HCT116 (cell line): ENCODE results near the gene KAZN. TPM values are rescaled to one million over a fixed set of nuclear protein-coding genes. Genes with fewer than 3 reads are reported as not detected.

Experiments
- ATAC-seq: fragments of 200-7000 bp; cut with Tn5 transposase; 2 replicates; pipeline ENCODE4 v1.9.1; 2020; ENCODE audit warnings: mild to moderate bottlenecking, moderate library complexity
- BruUV-seq: library from RNA; stranded (reverse); fragments of 400-500 nt; replicated peaks from 2 replicates; lab custom pipeline; 2021; lab: Mats Ljungman, UMichigan
- CTCF ChIA-PET: fragments of 300-600 bp; sonication (Branson Sonifier 250); formaldehyde crosslinking; loops from one replicate; lab custom pipeline; 2021; ENCODE audit warnings: antibody characterized with exemption; lab: Charles Lee
- POLR2A ChIA-PET: fragments of 300-600, 350-600 bp; sonication (Branson Sonifier 250); formaldehyde crosslinking; loops from one replicate; lab custom pipeline; 2021; ENCODE audit warnings: antibody characterized with exemption; lab: Charles Lee
- RAD21 ChIA-PET, 2 experiments: fragments of 300-600 bp; sonication (Branson Sonifier 250); formaldehyde crosslinking; loops; one replicate each; lab custom pipeline; 2023; ENCODE audit warnings: low total read pairs in 2 of 2; ENCODE audit not compliant: uncharacterized antibody in 2 of 2, unreplicated experiment in 2 of 2, low non-redundant PET in 1 of 2; lab: Charles Lee
- DNase-seq: peaks from one replicate; pipeline ENCODE4 v3.0.0-alpha.2; 2010; ENCODE audit warnings: low read depth, low spot score
- H2AFZ ChIP-seq: fragments of 200-600 bp; shearing (Covaris generic), sonication (generic); 2 replicates; pipeline ENCODE4 v1.6.1; 2017; ENCODE audit warnings: low read depth, mixed run types, mixed read lengths, antibody characterized with exemption, low read length; ENCODE audit not compliant: poor library complexity, severe bottlenecking
- H3K27ac ChIP-seq: 2 replicates; pipeline ENCODE4 v1.5.1; 2012; ENCODE audit warnings: low read depth, low read length
- H3K27me3 ChIP-seq: fragments of 200-600 bp; sonication (generic); 2 replicates; pipeline ENCODE4 v1.6.1; 2016; ENCODE audit warnings: mixed run types, low read length, mixed read lengths; ENCODE audit not compliant: insufficient read depth
- H3K36me3 ChIP-seq, 2 experiments: fragments of 200-500 bp in 1 of 2; fragments of 200-600 bp in 1 of 2; sonication (Bioruptor generic) in 1 of 2; sonication (generic) in 1 of 2; 2 replicates each; pipeline versions ENCODE4 v1.5.1 to v1.6.1; 2014 to 2016; ENCODE audit warnings: low read length in 2 of 2, inconsistent platforms in 1 of 2, mixed read lengths in 1 of 2, mixed run types in 1 of 2; ENCODE audit not compliant: insufficient read depth in 2 of 2, control insufficient read depth in 1 of 2
- H3K4me1 ChIP-seq, 2 experiments: fragments of 200-600 bp in 1 of 2; sonication (generic) in 1 of 2; 2 replicates each; pipeline versions ENCODE4 v1.5.1 to v1.6.1; 2012 to 2017; ENCODE audit warnings: low read length in 2 of 2, inconsistent platforms in 1 of 2, mild to moderate bottlenecking in 1 of 2, mixed read lengths in 1 of 2, mixed run types in 1 of 2, moderate library complexity in 1 of 2; ENCODE audit not compliant: insufficient read depth in 2 of 2, control insufficient read depth in 1 of 2
- H3K4me2 ChIP-seq: fragments of 200-600 bp; sonication (generic); 2 replicates; pipeline ENCODE4 v1.6.1; 2017; ENCODE audit warnings: mixed run types, low read length, mixed read lengths
- H3K4me3 ChIP-seq, 2 experiments: fragments of 200-600 bp in 1 of 2; sonication (generic) in 1 of 2; replicated peaks in 1 of 2; 2 replicates each; pipeline ENCODE4 v1.5.1; 2011 to 2016; ENCODE audit warnings: low read length in 2 of 2, control low read depth in 1 of 2, low read depth in 1 of 2, mild to moderate bottlenecking in 1 of 2, mixed read lengths in 1 of 2, mixed run types in 1 of 2
- H3K79me2 ChIP-seq: fragments of 200-600 bp; sonication (generic); 2 replicates; pipeline ENCODE4 v1.6.1; 2017; ENCODE audit warnings: mild to moderate bottlenecking, mixed run types, low read length, moderate library complexity, mixed read lengths; ENCODE audit not compliant: insufficient read depth
- H3K9ac ChIP-seq: fragments of 200-600 bp; sonication (generic); 2 replicates; pipeline ENCODE4 v1.6.1; 2016; ENCODE audit warnings: low read length, mixed read lengths
- H3K9me2 ChIP-seq: fragments of 200-600 bp; sonication (generic), shearing (Covaris generic); 2 replicates; pipeline ENCODE4 v1.6.1; 2017; ENCODE audit warnings: mixed run types, mild to moderate bottlenecking, moderate library complexity; ENCODE audit not compliant: insufficient read depth
- H3K9me3 ChIP-seq, 2 experiments: fragments of 200-500 bp in 1 of 2; fragments of 200-600 bp in 1 of 2; sonication (Bioruptor generic) in 1 of 2; sonication (generic) in 1 of 2; 2 replicates each; pipeline ENCODE4 v1.6.1; 2014 to 2017; ENCODE audit warnings: low read length in 2 of 2, mixed read lengths in 2 of 2, inconsistent platforms in 1 of 2, low read depth in 1 of 2, mild to moderate bottlenecking in 1 of 2, mixed run types in 1 of 2, moderate library complexity in 1 of 2; ENCODE audit not compliant: control insufficient read depth in 1 of 2, insufficient read depth in 1 of 2
- H4K20me1 ChIP-seq: fragments of 200-600 bp; sonication (generic), shearing (Covaris generic); 2 replicates; pipeline ENCODE4 v1.6.1; 2017; ENCODE audit warnings: mixed run types, mild to moderate bottlenecking, moderate library complexity; ENCODE audit not compliant: insufficient read depth
- ATF3 ChIP-seq: IDR thresholded peaks from 2 replicates; pipeline ENCODE4 v1.6.1; 2012
- CBX3 ChIP-seq: IDR thresholded peaks from 2 replicates; pipeline ENCODE4 v1.6.1; 2012; ENCODE audit warnings: low read depth
- CEBPB ChIP-seq: IDR thresholded peaks from 2 replicates; pipeline ENCODE4 v1.6.1; 2012; ENCODE audit warnings: low read depth
- ELF1 ChIP-seq: IDR thresholded peaks from 2 replicates; pipeline ENCODE4 v1.6.1; 2012; ENCODE audit warnings: low read depth, borderline replicate concordance
- EZH2 ChIP-seq: fragments of 200-600 bp; sonication (generic); IDR thresholded peaks from 2 replicates; pipeline ENCODE4 v1.6.1; 2017; ENCODE audit warnings: antibody characterized with exemption, mixed run types
- EZH2phosphoT487 ChIP-seq: fragments of 200-600 bp; IDR thresholded peaks from 2 replicates; pipeline ENCODE4 v1.6.1; 2018; ENCODE audit warnings: antibody characterized with exemption, borderline replicate concordance
- FOSL1 ChIP-seq: IDR thresholded peaks from 2 replicates; pipeline ENCODE4 v1.6.1; 2012; ENCODE audit warnings: low read depth
- POLR2AphosphoS5 ChIP-seq: IDR thresholded peaks from 2 replicates; pipeline ENCODE4 v1.6.1; 2011; ENCODE audit warnings: mild to moderate bottlenecking, low read depth, low read length, moderate library complexity
- RAD21 ChIP-seq: IDR thresholded peaks from 2 replicates; pipeline ENCODE4 v1.6.1; 2012; ENCODE audit warnings: low read depth, mild to moderate bottlenecking
- SIN3A ChIP-seq: IDR thresholded peaks from 2 replicates; pipeline ENCODE4 v1.6.1; 2012; ENCODE audit warnings: low read depth
- SP1 ChIP-seq: IDR thresholded peaks from 2 replicates; pipeline ENCODE4 v1.6.1; 2012; ENCODE audit warnings: low read depth
- TCF7L2 ChIP-seq: IDR thresholded peaks from 2 replicates; pipeline ENCODE4 v1.7.0; 2011; ENCODE audit warnings: borderline replicate concordance, inconsistent platforms; ENCODE audit not compliant: insufficient read depth, insufficient read length; ENCODE audit errors: extremely low read depth
- ZFX ChIP-seq: fragments of 450-650 bp; IDR thresholded peaks from 2 replicates; pipeline ENCODE4 v1.6.1; 2017
- intact Hi-C: fragments of 100-400 bp; cut with micrococcal nuclease; formaldehyde crosslinking; loops from 2 replicates; pipeline ENCODE4 v1.10.0; 2022
- total RNA-seq: library from RNA; stranded (reverse); gene quantifications from one replicate; pipeline ENCODE4 v1.2.1, GENCODE V29; 2021; ENCODE audit not compliant: unreplicated experiment
- TF ChIP-seq, protein P1 (sequence below): IDR thresholded peaks from 2 replicates; pipeline ENCODE4 v1.6.1; 2012; ENCODE audit warnings: low read depth

Gene KAZN
- total RNA-seq, 1 experiment from 2014 or later, result 13.4 TPM

DNA sequence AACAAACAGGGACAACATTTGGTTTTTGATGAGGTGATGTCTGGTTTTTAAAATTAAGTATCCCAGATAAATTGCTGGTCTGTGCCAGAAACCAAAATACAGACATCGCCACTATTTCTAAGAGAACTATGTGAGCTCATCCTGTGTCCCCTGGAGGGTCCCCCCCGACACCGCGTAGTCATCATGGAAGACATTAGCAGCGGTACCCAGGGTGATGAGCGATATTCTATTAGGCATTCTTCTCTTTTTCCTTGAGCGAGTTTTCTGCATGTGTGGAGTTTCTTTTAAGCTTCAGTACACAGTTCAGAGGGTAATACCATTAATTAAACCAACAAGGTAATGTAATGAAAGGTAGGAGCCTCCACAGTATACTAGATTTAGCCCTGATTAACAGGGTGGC is 26.5 kb downstream of the KAZN start (continued):
- TF ChIP-seq, protein P1, sequence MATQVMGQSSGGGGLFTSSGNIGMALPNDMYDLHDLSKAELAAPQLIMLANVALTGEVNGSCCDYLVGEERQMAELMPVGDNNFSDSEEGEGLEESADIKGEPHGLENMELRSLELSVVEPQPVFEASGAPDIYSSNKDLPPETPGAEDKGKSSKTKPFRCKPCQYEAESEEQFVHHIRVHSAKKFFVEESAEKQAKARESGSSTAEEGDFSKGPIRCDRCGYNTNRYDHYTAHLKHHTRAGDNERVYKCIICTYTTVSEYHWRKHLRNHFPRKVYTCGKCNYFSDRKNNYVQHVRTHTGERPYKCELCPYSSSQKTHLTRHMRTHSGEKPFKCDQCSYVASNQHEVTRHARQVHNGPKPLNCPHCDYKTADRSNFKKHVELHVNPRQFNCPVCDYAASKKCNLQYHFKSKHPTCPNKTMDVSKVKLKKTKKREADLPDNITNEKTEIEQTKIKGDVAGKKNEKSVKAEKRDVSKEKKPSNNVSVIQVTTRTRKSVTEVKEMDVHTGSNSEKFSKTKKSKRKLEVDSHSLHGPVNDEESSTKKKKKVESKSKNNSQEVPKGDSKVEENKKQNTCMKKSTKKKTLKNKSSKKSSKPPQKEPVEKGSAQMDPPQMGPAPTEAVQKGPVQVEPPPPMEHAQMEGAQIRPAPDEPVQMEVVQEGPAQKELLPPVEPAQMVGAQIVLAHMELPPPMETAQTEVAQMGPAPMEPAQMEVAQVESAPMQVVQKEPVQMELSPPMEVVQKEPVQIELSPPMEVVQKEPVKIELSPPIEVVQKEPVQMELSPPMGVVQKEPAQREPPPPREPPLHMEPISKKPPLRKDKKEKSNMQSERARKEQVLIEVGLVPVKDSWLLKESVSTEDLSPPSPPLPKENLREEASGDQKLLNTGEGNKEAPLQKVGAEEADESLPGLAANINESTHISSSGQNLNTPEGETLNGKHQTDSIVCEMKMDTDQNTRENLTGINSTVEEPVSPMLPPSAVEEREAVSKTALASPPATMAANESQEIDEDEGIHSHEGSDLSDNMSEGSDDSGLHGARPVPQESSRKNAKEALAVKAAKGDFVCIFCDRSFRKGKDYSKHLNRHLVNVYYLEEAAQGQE, result no peak
- no peak for TF ChIP-seq POLR2AphosphoS5
- no peak for TF ChIP-seq TCF7L2
- TF ChIP-seq ATF3, result no peak
- no peak for TF ChIP-seq CEBPB
- TF ChIP-seq, all 23 proteins: peak for 0

DNA sequence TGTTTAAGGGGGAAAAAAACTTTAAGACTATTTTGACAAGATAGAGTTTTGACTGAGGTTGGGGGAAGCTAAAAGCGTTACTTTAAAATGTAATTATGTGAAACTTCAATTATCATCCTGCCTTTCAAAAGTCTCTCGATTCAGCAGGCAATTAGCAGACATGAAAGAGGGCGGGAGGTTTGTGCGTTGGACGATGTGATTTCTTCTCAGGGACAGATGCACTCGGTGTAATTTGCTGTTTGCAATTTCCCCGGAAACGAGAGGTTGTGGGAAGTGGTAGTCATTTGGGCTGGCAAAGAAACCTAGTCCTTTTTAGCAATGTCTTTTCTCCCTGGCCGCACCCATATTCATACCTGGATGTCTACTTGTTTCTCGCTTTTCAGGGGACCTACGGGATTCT is 27.1 kb downstream of the KAZN start:
- Histone ChIP-seq H3K9me3 (no peaks in the 10 kb centered on the region), H3K4me3 (no peak overlapping the region), H3K27me3 (peaks cover 11% of the 10 kb centered on the region), H3K4me2 (no peak overlapping the region), H3K79me2 (no peaks in the 10 kb centered on the region), H3K36me3 (no peaks in the 10 kb centered on the region), H3K27ac (no peak overlapping the region), H3K9ac (no peak overlapping the region), H3K4me1 (no peaks in the 10 kb centered on the region), H4K20me1 (no peaks in the 10 kb centered on the region), H2AFZ (no peak overlapping the region), H3K9me2 (no peaks in the 10 kb centered on the region)
- DNase-seq (no peak), ATAC-seq (no peak)
- RAD21 ChIA-PET, result no interaction called here
- intact Hi-C loops, result no loop called here
- CTCF ChIA-PET, result no interaction called here
- TF ChIP-seq TCF7L2, result no peak
- no peak for TF ChIP-seq CBX3
- no peak for TF ChIP-seq ELF1
- no peak for TF ChIP-seq EZH2
- no peak for TF ChIP-seq FOSL1
- no peak for TF ChIP-seq CEBPB
- no peak for TF ChIP-seq ZFX
- no peak for TF ChIP-seq RAD21
- no peak for TF ChIP-seq ATF3
- TF ChIP-seq SIN3A, result no peak
- no peak for TF ChIP-seq EZH2phosphoT487
- no peak for TF ChIP-seq SP1
- no TSS peak for BruUV-seq
- POLR2A ChIA-PET, result no interaction called here
